ENCODE data around the gene SEPTIN7. TPM values are rescaled to one million over a fixed set of nuclear protein-coding genes. Genes with fewer than 3 reads are reported as not detected.

Gene SEPTIN7
- total RNA-seq, 1 experiment from 2014 or later = 263 TPM

DNA sequence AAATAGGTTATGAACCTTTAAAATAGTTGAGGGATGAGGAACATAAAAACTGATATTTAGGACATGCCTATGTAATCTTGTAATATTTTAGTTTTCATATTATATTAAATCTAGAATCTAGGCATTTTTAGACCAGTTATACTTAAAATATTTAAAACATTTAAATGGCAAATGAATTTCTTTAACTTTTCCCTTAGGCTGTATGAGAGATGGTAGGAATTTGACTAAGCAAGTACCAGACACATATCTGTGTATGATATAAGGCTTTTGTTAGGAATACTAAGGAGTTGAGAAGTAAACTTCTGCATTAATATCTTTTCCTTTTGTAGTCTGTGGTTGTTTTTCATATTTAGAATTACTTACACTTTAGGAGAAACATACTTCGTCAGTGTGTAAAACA is 25.1 kb downstream of the SEPTIN7 start:
- Histone ChIP-seq H3K9ac (ENCODE audit: low read length) (no peak overlapping the region), H3K4me2 (ENCODE audit: low read depth, low read length, poor library complexity, severe bottlenecking) (no peak overlapping the region), H3K27ac (ENCODE audit: low read length) (no peak overlapping the region), H3K27me3 (ENCODE audit: low read length) (no peaks in the 10 kb centered on the region), H3K79me2 (ENCODE audit: low read length) (peaks cover 100% of the 10 kb centered on the region), H3K9me2 (replicated peaks; ENCODE audit: insufficient read depth, low read length) (no peaks in the 10 kb centered on the region), H2AFZ (ENCODE audit: low read length) (no peak overlapping the region), H3K4me3 (ENCODE audit: low read length) (no peak overlapping the region), H3K9me3 (ENCODE audit: low read length) (no peaks in the 10 kb centered on the region), H3K36me3 (ENCODE audit: insufficient read depth, low read length) (peaks cover 4% of the 10 kb centered on the region; the same call in 1 of the 2 replicates), H4K20me1 (ENCODE audit: insufficient read depth, low read depth, low read length) (peaks cover 5% of the 10 kb centered on the region), H3K4me1 (ENCODE audit: low read length) (peaks cover 22% of the 10 kb centered on the region)
- DNase-seq = no peak

GRCh38 chr7:35826751-35827150 is 25.9 kb downstream of the SEPTIN7 start:
- peaks cover 6% of the 10 kb centered on the region; the same call in 1 of the 2 replicates for H3K36me3 ChIP-seq (ENCODE audit: insufficient read depth, low read length)
- H3K9me3 ChIP-seq (ENCODE audit: low read length) = no peaks in the 10 kb centered on the region
- H4K20me1 ChIP-seq (ENCODE audit: insufficient read depth, low read depth, low read length) = peaks cover 3% of the 10 kb centered on the region; the same call in 1 of the 2 replicates
- H3K9me2 ChIP-seq (replicated peaks; ENCODE audit: insufficient read depth, low read length) = no peaks in the 10 kb centered on the region
- H3K4me2 ChIP-seq (ENCODE audit: low read depth, low read length, poor library complexity, severe bottlenecking) = no peak overlapping the region
- H3K27ac ChIP-seq (ENCODE audit: low read length) = no peak overlapping the region
- H3K9ac ChIP-seq (ENCODE audit: low read length) = no peak overlapping the region
- peaks cover 100% of the 10 kb centered on the region for H3K79me2 ChIP-seq (ENCODE audit: low read length)
- no peak for DNase-seq
- H2AFZ ChIP-seq (ENCODE audit: low read length) = no peak overlapping the region
- H3K4me1 ChIP-seq (ENCODE audit: low read length) = peaks cover 26% of the 10 kb centered on the region
- no peaks in the 10 kb centered on the region for H3K27me3 ChIP-seq (ENCODE audit: low read length)
- no peak overlapping the region for H3K4me3 ChIP-seq (ENCODE audit: low read length)

- H4K20me1 ChIP-seq (ENCODE audit: insufficient read depth, low read depth, low read length) = peaks cover 3% of the 10 kb centered on the region; the same call in 1 of the 2 replicates
- no peak overlapping the region for H3K9ac ChIP-seq (ENCODE audit: low read length)
- H3K4me3 ChIP-seq (ENCODE audit: low read length) = no peak overlapping the region
- H3K4me2 ChIP-seq (ENCODE audit: low read depth, low read length, poor library complexity, severe bottlenecking) = no peak overlapping the region
- peaks cover 27% of the 10 kb centered on the region for H3K36me3 ChIP-seq (ENCODE audit: insufficient read depth, low read length)
- peaks cover 26% of the 10 kb centered on the region for H3K4me1 ChIP-seq (ENCODE audit: low read length)
- H2AFZ ChIP-seq (ENCODE audit: low read length) = no peak overlapping the region
- no peak overlapping the region for H3K27ac ChIP-seq (ENCODE audit: low read length)
- H3K27me3 ChIP-seq (ENCODE audit: low read length) = no peaks in the 10 kb centered on the region
- H3K79me2 ChIP-seq (ENCODE audit: low read length) = peaks cover 100% of the 10 kb centered on the region
- no peak for DNase-seq
- no peaks in the 10 kb centered on the region for H3K9me2 ChIP-seq (replicated peaks; ENCODE audit: insufficient read depth, low read length)
- no peaks in the 10 kb centered on the region for H3K9me3 ChIP-seq (ENCODE audit: low read length)
Observed at GRCh38 chr7:35828817-35829216, 28.0 kb downstream of the SEPTIN7 start.

- Histone ChIP-seq H3K27me3 (ENCODE audit: low read length) (no peaks in the 10 kb centered on the region), H3K9ac (ENCODE audit: low read length) (no peak overlapping the region), H3K4me2 (ENCODE audit: low read depth, low read length, poor library complexity, severe bottlenecking) (peak overlapping the region; percentile 25), H3K27ac (ENCODE audit: low read length) (peak overlapping the region; percentile 40; the same call in 1 of the 2 replicates), H2AFZ (ENCODE audit: low read length) (no peak overlapping the region), H3K9me2 (replicated peaks; ENCODE audit: insufficient read depth, low read length) (no peaks in the 10 kb centered on the region), H3K4me3 (ENCODE audit: low read length) (no peak overlapping the region), H3K4me1 (ENCODE audit: low read length) (peaks cover 18% of the 10 kb centered on the region), H3K79me2 (ENCODE audit: low read length) (peaks cover 100% of the 10 kb centered on the region), H4K20me1 (ENCODE audit: insufficient read depth, low read depth, low read length) (peaks cover 3% of the 10 kb centered on the region; the same call in 1 of the 2 replicates), H3K9me3 (ENCODE audit: low read length) (no peaks in the 10 kb centered on the region), H3K36me3 (ENCODE audit: insufficient read depth, low read length) (peaks cover 46% of the 10 kb centered on the region)
- no peak for DNase-seq
Observed at GRCh38 chr7:35831208-35831607, 30.4 kb downstream of the SEPTIN7 start.

GRCh38 chr7:35839860-35840854 is 39.3 kb downstream of the SEPTIN7 start:
- Histone ChIP-seq H3K27ac (ENCODE audit: low read length) (no peak overlapping the region), H2AFZ (ENCODE audit: low read length) (no peak overlapping the region), H3K4me1 (ENCODE audit: low read length) (no peaks in the 10 kb centered on the region), H3K36me3 (ENCODE audit: insufficient read depth, low read length) (peaks cover 34% of the 10 kb centered on the region; the same call in 1 of the 2 replicates), H3K9me2 (replicated peaks; ENCODE audit: insufficient read depth, low read length) (no peaks in the 10 kb centered on the region), H3K4me2 (ENCODE audit: low read depth, low read length, poor library complexity, severe bottlenecking) (no peak overlapping the region), H3K9ac (ENCODE audit: low read length) (no peak overlapping the region), H4K20me1 (ENCODE audit: insufficient read depth, low read depth, low read length) (no peaks in the 10 kb centered on the region), H3K4me3 (ENCODE audit: low read length) (no peak overlapping the region), H3K27me3 (ENCODE audit: low read length) (no peaks in the 10 kb centered on the region), H3K9me3 (ENCODE audit: low read length) (no peaks in the 10 kb centered on the region), H3K79me2 (ENCODE audit: low read length) (peaks cover 94% of the 10 kb centered on the region)
- peak; percentile 47 for DNase-seq

DNA sequence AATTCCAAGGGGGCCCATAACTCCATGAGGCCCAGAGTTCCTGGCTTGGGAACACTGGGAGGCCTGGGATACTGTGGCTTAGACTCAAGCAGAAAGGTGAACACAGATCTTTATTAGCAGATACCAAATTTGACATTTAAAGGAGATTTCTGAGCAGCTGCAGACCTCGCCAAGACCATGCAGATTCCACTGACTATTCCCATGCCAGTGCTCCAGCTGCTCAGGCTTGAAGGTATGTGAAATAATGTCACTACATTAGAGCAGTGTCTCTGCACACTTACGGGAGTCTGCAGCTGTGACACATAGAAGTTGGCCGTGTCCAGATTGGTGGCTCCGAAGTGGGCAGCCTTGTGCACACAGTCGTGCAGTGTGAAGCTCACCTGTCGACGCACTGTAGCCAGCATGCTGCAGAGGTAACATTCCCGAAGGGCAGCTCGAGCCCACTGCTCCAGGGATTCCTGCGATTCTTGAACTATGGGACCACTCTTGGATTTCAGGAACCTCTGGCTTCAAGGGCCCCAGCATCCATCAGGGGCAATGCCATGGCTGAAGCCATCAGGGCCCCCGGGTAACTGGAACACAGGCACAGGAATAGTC is 46.1 kb downstream of the SEPTIN7 start:
- 0 out of 2 replicates have a peak, but pooled peaks cover 3% of the 10 kb centered on the region for H3K4me1 ChIP-seq (ENCODE audit: low read length)
- peaks cover 41% of the 10 kb centered on the region for H3K36me3 ChIP-seq (ENCODE audit: insufficient read depth, low read length)
- H3K9me2 ChIP-seq (replicated peaks; ENCODE audit: insufficient read depth, low read length) = no peaks in the 10 kb centered on the region
- no peak overlapping the region for H3K27ac ChIP-seq (ENCODE audit: low read length)
- no peak for DNase-seq
- H3K4me2 ChIP-seq (ENCODE audit: low read depth, low read length, poor library complexity, severe bottlenecking) = no peak overlapping the region
- no peak overlapping the region for H2AFZ ChIP-seq (ENCODE audit: low read length)
- H4K20me1 ChIP-seq (ENCODE audit: insufficient read depth, low read depth, low read length) = no peaks in the 10 kb centered on the region
- H3K79me2 ChIP-seq (ENCODE audit: low read length) = peaks cover 99% of the 10 kb centered on the region
- H3K9me3 ChIP-seq (ENCODE audit: low read length) = no peaks in the 10 kb centered on the region
- no peak overlapping the region for H3K9ac ChIP-seq (ENCODE audit: low read length)
- H3K27me3 ChIP-seq (ENCODE audit: low read length) = no peaks in the 10 kb centered on the region
- no peak overlapping the region for H3K4me3 ChIP-seq (ENCODE audit: low read length)

DNA sequence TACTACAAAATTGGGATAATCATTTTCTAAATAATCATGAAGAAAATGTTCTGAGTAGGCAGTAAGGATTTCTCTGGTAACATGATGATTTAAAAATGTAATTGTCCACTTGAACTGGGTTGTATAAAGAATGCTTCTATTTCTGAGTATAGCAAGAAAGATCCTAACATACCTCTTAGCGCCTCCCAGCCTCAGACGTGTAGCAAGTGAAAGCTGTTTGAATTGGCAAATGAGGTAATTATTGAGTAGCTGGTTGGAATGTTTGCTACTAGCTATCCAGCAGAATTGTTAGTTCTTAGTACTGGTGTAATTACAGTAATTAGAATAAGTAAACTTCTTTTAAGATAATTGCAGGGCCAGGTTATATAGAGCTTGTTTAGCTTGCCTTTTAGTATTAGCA is 47.9 kb downstream of the SEPTIN7 start:
- Histone ChIP-seq H3K4me3 (ENCODE audit: low read length) (no peak overlapping the region), H4K20me1 (ENCODE audit: insufficient read depth, low read depth, low read length) (no peaks in the 10 kb centered on the region), H3K9me2 (replicated peaks; ENCODE audit: insufficient read depth, low read length) (no peaks in the 10 kb centered on the region), H3K79me2 (ENCODE audit: low read length) (peaks cover 99% of the 10 kb centered on the region), H2AFZ (ENCODE audit: low read length) (no peak overlapping the region), H3K4me1 (ENCODE audit: low read length) (0 out of 2 replicates have a peak, but pooled peaks cover 3% of the 10 kb centered on the region), H3K4me2 (ENCODE audit: low read depth, low read length, poor library complexity, severe bottlenecking) (no peak overlapping the region), H3K9ac (ENCODE audit: low read length) (no peak overlapping the region), H3K27me3 (ENCODE audit: low read length) (no peaks in the 10 kb centered on the region), H3K27ac (ENCODE audit: low read length) (no peak overlapping the region), H3K36me3 (ENCODE audit: insufficient read depth, low read length) (peaks cover 51% of the 10 kb centered on the region), H3K9me3 (ENCODE audit: low read length) (no peaks in the 10 kb centered on the region)
- no peak for DNase-seq

Measured in Karpas-422 (cell line).